H1 (cell line): Measurements from ENCODE around the gene FBXW8. TPM values are rescaled to one million over a fixed set of nuclear protein-coding genes. Genes with fewer than 3 reads are reported as not detected.

Source experiments
- CBX8 ChIP-seq: fragments of 300-800, 300-1000 bp; sonication (generic); IDR thresholded peaks from 2 replicates; pipeline ENCODE4 v1.7.1; 2016; ENCODE audit warnings: low read depth, low read length, borderline replicate concordance
- CTCF ChIP-seq, 3 experiments: IDR thresholded peaks; 1 replicate in 2 of 3; 2 replicates in 1 of 3; pipeline versions ENCODE4 v1.5.1 to v1.6.1; 2011; ENCODE audit warnings: low read length in 3 of 3, mild to moderate bottlenecking in 3 of 3, inconsistent platforms in 2 of 3, low read depth in 1 of 3, moderate library complexity in 1 of 3; ENCODE audit not compliant: insufficient read depth in 1 of 3; ENCODE audit errors: control extremely low read depth in 1 of 3
- JUND ChIP-seq: IDR thresholded peaks from 2 replicates; pipeline ENCODE4 v1.6.1; 2011; ENCODE audit warnings: mild to moderate bottlenecking, improper control_type of control experiment, low read length
- NANOG ChIP-seq: IDR thresholded peaks from 2 replicates; pipeline ENCODE4 v1.6.1; 2011; ENCODE audit warnings: low read length, low read depth, mild to moderate bottlenecking, inconsistent platforms; ENCODE audit not compliant: insufficient read depth, poor library complexity, severe bottlenecking
- SIN3A ChIP-seq, 2 experiments: IDR thresholded peaks in 1 of 2; conservative IDR thresholded peaks in 1 of 2; 2 replicates each; pipeline ENCODE4 v1.6.1; 2011 to 2012; ENCODE audit warnings: low read length in 2 of 2, improper control_type of control experiment in 1 of 2, low read depth in 1 of 2, mild to moderate bottlenecking in 1 of 2
- SRF ChIP-seq: IDR thresholded peaks from 2 replicates; pipeline ENCODE4 v1.6.1; 2011; ENCODE audit warnings: mild to moderate bottlenecking, low read depth, low read length, moderate library complexity
- polyA plus RNA-seq, 7 experiments: library from polyadenylated mRNA; depleted of rRNA in 3 of 7; stranded (reverse) in 5 of 7; unstranded in 2 of 7; fragments of >200 nt in 5 of 7; fragments of 200-250 nt in 2 of 7; gene quantifications; 1 replicate in 5 of 7; 2 replicates in 1 of 7; 4 replicates in 1 of 7; pipeline versions ENCODE4 v1.2.1 to v1.2.3, GENCODE V29; 2011 to 2013; ENCODE audit warnings: missing spikeins in 2 of 7, mixed read lengths in 2 of 7
- total RNA-seq: library from RNA; stranded (reverse); fragmentation: NEBNext Ultra II Directional; extraction: Animal tissue kit (Norgen Biotek cat#: 25700); gene quantifications from 2 replicates; pipeline ENCODE4 v1.2.1, GENCODE V29; 2021

FBXW8 gene
- total and polyA plus RNA-seq, 2 of the 8 experiments (the other 6 are each of a cell fraction or from before 2014, with no cell fraction given) = 15.8 to 16.0 TPM

- no peak for TF ChIP-seq SIN3A (conservative IDR thresholded peaks at IDR 0.05 in 1 of 2, IDR thresholded peaks at IDR 0.05 in 1 of 2; ENCODE audit: low read depth in 1 of 2, low read length in 2 of 2)
- no peak for TF ChIP-seq CBX8
- TF ChIP-seq NANOG = no peak
- no peak for TF ChIP-seq CTCF (IDR thresholded peaks at IDR 0.05; ENCODE audit: control extremely low read depth in 1 of 3, insufficient read depth in 1 of 3, low read depth in 1 of 3, low read length in 3 of 3)
- no peak for TF ChIP-seq SRF
- TF ChIP-seq JUND = no peak
- TF ChIP-seq, all 59 proteins: peak for 0
Measured at GRCh38 chr12:116887897-116888296, 22.9 kb upstream of the FBXW8 start (continued).
